ENCODE data around the gene EYS.

The EYS gene

DNA sequence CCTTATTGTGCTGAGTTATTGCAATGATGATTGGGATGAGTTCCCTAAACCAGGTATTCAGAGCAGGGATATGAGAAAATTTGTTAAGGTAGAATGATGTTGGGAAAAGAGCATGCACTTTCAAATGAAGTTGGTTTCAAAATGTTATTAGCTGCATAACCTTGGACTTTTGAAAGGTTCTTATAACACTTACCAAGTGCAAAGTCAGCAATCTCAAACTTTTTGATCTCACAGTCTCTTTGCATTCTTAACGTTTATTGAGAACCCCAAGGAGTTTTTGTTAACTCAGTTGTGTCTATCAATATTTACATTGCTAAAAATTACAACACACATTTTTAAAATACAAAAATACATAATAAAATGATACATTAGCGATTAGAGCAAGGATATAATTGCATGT is 1269.0 kb downstream of the EYS start:
- peaks cover 5% of the 10 kb centered on the region for H3K27me3 Mint-ChIP-seq (ENCODE audit: low read depth)
- no peak overlapping the region for H3K4me3 Mint-ChIP-seq
- no peak overlapping the region for H3K27ac Mint-ChIP-seq
- H3K36me3 Mint-ChIP-seq (ENCODE audit: low read depth): no peaks in the 10 kb centered on the region
- H3K9me3 Mint-ChIP-seq: peaks cover 11% of the 10 kb centered on the region
- no peaks in the 10 kb centered on the region for H3K4me1 Mint-ChIP-seq
- TF ChIP-seq, protein P1, sequence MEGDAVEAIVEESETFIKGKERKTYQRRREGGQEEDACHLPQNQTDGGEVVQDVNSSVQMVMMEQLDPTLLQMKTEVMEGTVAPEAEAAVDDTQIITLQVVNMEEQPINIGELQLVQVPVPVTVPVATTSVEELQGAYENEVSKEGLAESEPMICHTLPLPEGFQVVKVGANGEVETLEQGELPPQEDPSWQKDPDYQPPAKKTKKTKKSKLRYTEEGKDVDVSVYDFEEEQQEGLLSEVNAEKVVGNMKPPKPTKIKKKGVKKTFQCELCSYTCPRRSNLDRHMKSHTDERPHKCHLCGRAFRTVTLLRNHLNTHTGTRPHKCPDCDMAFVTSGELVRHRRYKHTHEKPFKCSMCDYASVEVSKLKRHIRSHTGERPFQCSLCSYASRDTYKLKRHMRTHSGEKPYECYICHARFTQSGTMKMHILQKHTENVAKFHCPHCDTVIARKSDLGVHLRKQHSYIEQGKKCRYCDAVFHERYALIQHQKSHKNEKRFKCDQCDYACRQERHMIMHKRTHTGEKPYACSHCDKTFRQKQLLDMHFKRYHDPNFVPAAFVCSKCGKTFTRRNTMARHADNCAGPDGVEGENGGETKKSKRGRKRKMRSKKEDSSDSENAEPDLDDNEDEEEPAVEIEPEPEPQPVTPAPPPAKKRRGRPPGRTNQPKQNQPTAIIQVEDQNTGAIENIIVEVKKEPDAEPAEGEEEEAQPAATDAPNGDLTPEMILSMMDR (IDR thresholded peaks at IDR 0.05; ENCODE audit: unreplicated experiment in 3 of 3): no peak

DNA sequence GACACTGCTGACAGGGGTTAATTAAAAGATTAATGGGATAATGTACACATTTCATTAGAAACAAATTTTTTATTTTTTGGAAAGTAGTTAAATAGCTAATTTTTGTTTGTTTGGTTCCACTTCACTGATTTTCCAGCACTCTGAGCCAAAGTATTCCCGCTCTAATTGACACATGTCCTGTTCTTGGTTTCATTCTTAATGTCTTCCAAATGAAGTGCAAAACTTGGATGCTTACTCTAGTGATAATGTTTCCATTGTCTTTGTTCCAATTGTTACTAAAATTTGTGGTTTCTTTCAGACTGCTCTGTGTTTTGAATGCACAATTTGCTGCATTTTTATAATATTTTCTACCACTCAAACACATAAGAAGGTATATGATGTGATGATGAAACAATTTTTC is 1277.1 kb downstream of the EYS start:
- no peaks in the 10 kb centered on the region for H3K9me3 Mint-ChIP-seq
- H3K4me1 Mint-ChIP-seq: no peaks in the 10 kb centered on the region
- H3K27ac Mint-ChIP-seq: no peak overlapping the region
- TF ChIP-seq, protein P1 (IDR thresholded peaks at IDR 0.05; ENCODE audit: unreplicated experiment in 3 of 3): no peak
- H3K36me3 Mint-ChIP-seq (ENCODE audit: low read depth): no peaks in the 10 kb centered on the region
- no peak overlapping the region for H3K4me3 Mint-ChIP-seq
- no peaks in the 10 kb centered on the region for H3K27me3 Mint-ChIP-seq (ENCODE audit: low read depth)

DNA sequence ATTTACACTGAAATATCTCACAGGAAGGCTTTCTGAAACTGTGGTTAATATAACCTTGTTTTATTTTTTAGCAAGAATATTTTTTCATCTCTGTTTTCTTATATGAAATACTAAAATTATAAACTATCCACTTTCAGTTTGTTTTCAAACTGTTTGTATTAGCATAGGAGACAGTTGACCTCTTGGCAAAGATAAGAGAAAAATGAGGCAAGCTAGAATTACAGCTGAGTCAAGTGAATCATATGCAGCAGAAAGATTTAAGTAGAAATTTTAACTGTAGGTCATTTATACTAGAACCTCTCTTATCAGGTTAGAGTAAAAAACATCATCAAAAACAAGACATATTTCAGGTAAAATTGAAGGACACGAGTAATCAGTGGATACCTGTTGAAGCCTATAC is 1278.8 kb downstream of the EYS start:
- Mint-ChIP-seq H3K36me3 (ENCODE audit: low read depth) (no peaks in the 10 kb centered on the region), H3K27ac (no peak overlapping the region), H3K27me3 (ENCODE audit: low read depth) (no peaks in the 10 kb centered on the region), H3K4me3 (no peak overlapping the region), H3K9me3 (no peaks in the 10 kb centered on the region), H3K4me1 (no peaks in the 10 kb centered on the region)
- TF ChIP-seq, protein P1 (IDR thresholded peaks at IDR 0.05; ENCODE audit: unreplicated experiment in 3 of 3): no peak

DNA sequence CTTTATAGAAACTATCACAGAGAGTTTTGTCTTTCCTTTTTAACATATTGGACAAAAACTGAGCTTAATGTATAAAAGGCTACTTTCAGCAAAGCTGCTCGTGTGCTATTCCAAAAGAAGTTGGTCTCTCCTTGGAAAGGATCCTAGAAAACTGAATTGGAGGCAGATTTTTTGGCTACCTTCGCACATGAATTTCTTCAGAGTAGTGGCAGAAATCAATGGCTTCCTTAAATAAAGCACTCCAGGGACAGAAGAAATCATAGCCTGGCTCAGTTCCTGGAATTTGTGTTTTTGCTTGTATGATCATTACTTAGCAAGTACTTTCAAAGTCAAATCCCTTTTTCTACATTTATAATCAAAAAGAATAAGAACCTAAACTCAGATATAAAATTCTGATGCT is 1291.1 kb downstream of the EYS start:
- H3K36me3 Mint-ChIP-seq (ENCODE audit: low read depth): no peaks in the 10 kb centered on the region
- TF ChIP-seq, protein P1 (IDR thresholded peaks at IDR 0.05; ENCODE audit: unreplicated experiment in 3 of 3): no peak
- H3K9me3 Mint-ChIP-seq: peaks cover 4% of the 10 kb centered on the region
- H3K27ac Mint-ChIP-seq: peak overlapping the region in 2 of 3 experiments; percentile 33 to 81
- H3K27me3 Mint-ChIP-seq (ENCODE audit: low read depth): no peaks in the 10 kb centered on the region
- H3K4me1 Mint-ChIP-seq: peaks cover 5% of the 10 kb centered on the region
- H3K4me3 Mint-ChIP-seq: no peak overlapping the region

DNA sequence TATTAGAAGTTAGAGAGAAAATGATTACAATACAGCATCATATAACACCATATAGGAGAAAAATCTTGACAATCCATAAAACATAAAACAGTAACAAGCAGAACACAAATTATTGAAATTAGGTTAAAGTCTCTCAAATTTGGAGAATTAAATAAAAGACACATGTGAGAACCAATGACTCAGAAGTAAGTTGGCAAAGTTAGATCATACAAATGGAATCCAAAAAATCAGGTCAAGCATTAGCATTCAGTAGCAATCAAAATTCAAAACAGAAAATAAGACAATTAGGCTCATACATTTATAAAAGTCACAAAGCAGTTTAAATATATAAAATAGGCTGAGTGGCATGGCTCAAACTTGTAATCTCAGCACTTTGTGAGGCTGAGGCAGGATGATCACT is 1295.8 kb downstream of the EYS start:
- Mint-ChIP-seq H3K4me1 (peaks cover 3% of the 10 kb centered on the region), H3K36me3 (ENCODE audit: low read depth) (no peaks in the 10 kb centered on the region), H3K9me3 (peaks cover 6% of the 10 kb centered on the region), H3K4me3 (no peak overlapping the region), H3K27me3 (ENCODE audit: low read depth) (no peaks in the 10 kb centered on the region), H3K27ac (no peak overlapping the region)
- TF ChIP-seq, protein P1 (IDR thresholded peaks at IDR 0.05; ENCODE audit: unreplicated experiment in 3 of 3): no peak

DNA sequence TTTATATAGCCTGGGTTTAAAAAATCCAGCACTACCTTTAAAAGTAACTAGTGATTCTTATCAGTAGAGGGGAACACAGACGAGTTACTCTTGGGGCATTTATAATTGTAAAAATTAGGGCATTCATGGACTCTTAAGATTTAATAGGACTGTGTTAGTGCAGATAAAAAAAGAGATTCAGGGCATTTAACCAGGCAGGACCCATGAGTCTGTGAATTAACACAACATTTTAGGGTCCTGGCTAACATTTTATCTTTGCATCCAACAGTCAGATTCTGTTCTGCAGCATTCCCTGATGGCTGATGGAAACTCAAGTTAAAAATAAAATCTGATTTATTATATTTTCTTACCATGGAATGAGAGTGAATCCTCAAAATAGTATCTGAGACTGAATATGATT is 1297.1 kb downstream of the EYS start:
- Mint-ChIP-seq H3K4me3 (no peak overlapping the region), H3K27me3 (ENCODE audit: low read depth) (no peaks in the 10 kb centered on the region), H3K9me3 (peaks cover 6% of the 10 kb centered on the region), H3K36me3 (ENCODE audit: low read depth) (no peaks in the 10 kb centered on the region), H3K27ac (no peak overlapping the region), H3K4me1 (no peaks in the 10 kb centered on the region)
- TF ChIP-seq, protein P1 (IDR thresholded peaks at IDR 0.05; ENCODE audit: unreplicated experiment in 3 of 3): no peak

Data from nephron (organoid).